GM23248 (cell line): Measurements from ENCODE around the gene TTC16. TPM values are rescaled to one million over a fixed set of nuclear protein-coding genes. Genes with fewer than 3 reads are reported as not detected.

Experiments used
- DNase-seq: peaks from one replicate; pipeline ENCODE4 v3.0.0-alpha.2; 2015
- H2AFZ ChIP-seq: fragments of 200-600 bp; sonication (generic); 2 replicates; pipeline ENCODE4 v1.6.1; 2016; ENCODE audit warnings: antibody characterized with exemption
- H3F3A ChIP-seq: fragments of 200-600 bp; sonication (generic); 2 replicates; pipeline ENCODE4 v1.6.1; 2016; ENCODE audit warnings: mild to moderate bottlenecking, antibody characterized with exemption, mixed run types; ENCODE audit not compliant: insufficient read depth
- H3K27ac ChIP-seq: fragments of 200-600 bp; sonication (generic); 2 replicates; pipeline ENCODE4 v1.5.1; 2016; ENCODE audit warnings: mild to moderate bottlenecking
- H3K27me3 ChIP-seq: fragments of 200-600 bp; sonication (generic); replicated peaks from 2 replicates; pipeline ENCODE4 v1.6.1; 2016; ENCODE audit warnings: mild to moderate bottlenecking; ENCODE audit not compliant: insufficient read depth
- H3K36me3 ChIP-seq: fragments of 200-600 bp; sonication (generic); 2 replicates; pipeline ENCODE4 v1.6.1; 2016; ENCODE audit warnings: low read depth, mild to moderate bottlenecking
- H3K4me1 ChIP-seq: fragments of 200-600 bp; sonication (generic); 2 replicates; pipeline ENCODE4 v1.6.1; 2016; ENCODE audit warnings: mild to moderate bottlenecking; ENCODE audit not compliant: insufficient read depth
- H3K4me2 ChIP-seq: fragments of 200-600 bp; sonication (generic); one replicate; pipeline ENCODE4 v1.6.1; 2016; ENCODE audit warnings: mild to moderate bottlenecking; ENCODE audit not compliant: unreplicated experiment
- H3K4me3 ChIP-seq: fragments of 200-600 bp; sonication (generic); 2 replicates; pipeline ENCODE4 v1.5.1; 2016; ENCODE audit warnings: mild to moderate bottlenecking
- H3K79me2 ChIP-seq: fragments of 200-600 bp; sonication (generic); 2 replicates; pipeline ENCODE4 v1.6.1; 2016; ENCODE audit warnings: mild to moderate bottlenecking; ENCODE audit not compliant: insufficient read depth
- H3K9ac ChIP-seq: fragments of 200-600 bp; sonication (generic); 2 replicates; pipeline ENCODE4 v1.6.1; 2016; ENCODE audit warnings: mild to moderate bottlenecking
- H3K9me2 ChIP-seq: fragments of 200-600 bp; sonication (generic); 2 replicates; pipeline ENCODE4 v1.6.1; 2016; ENCODE audit warnings: mixed run types, mild to moderate bottlenecking, moderate library complexity; ENCODE audit not compliant: insufficient read depth
- H3K9me3 ChIP-seq: fragments of 200-600 bp; sonication (generic); one replicate; pipeline ENCODE4 v1.6.1; 2017; ENCODE audit warnings: low read depth
- H4K20me1 ChIP-seq: fragments of 200-600 bp; sonication (generic); 2 replicates; pipeline ENCODE4 v1.6.0; 2016; ENCODE audit not compliant: insufficient read depth
- EZH2 ChIP-seq: fragments of 200-600 bp; sonication (generic); IDR thresholded peaks from 2 replicates; pipeline ENCODE4 v1.6.1; 2018; ENCODE audit warnings: antibody characterized with exemption, mild to moderate bottlenecking; ENCODE audit not compliant: insufficient read depth, poor library complexity, severe bottlenecking
- EZH2phosphoT487 ChIP-seq: fragments of 200-600 bp; sonication (generic); IDR thresholded peaks from 2 replicates; pipeline ENCODE4 v1.6.1; 2018; ENCODE audit warnings: antibody characterized with exemption, moderate library complexity, mild to moderate bottlenecking, low read depth; ENCODE audit not compliant: insufficient read depth
- WGBS, 2 experiments: methylation state at CpG; one replicate each; pipeline ENCODE4 v1.1.6; 2015 to 2017; ENCODE audit warnings: low lambda C conversion rate in 2 of 2, low coverage in 1 of 2; ENCODE audit errors: missing lambda C conversion rate in 2 of 2; 5-methylcytosine and 5-hydroxymethylcytosine counted together
- in situ Hi-C: fragments of 300-500 bp; cut with MboI; formaldehyde crosslinking; loops from 2 replicates; pipeline ENCODE4 v1.15.0; 2020
- polyA plus RNA-seq: library from polyadenylated mRNA; unstranded; fragments of >200 nt; fragmentation: Nextera tagmentation; extraction: Ambion mirVana; gene quantifications from 2 replicates; pipeline ENCODE4 v1.2.1, GENCODE V29; 2016
- total RNA-seq: library from RNA; depleted of rRNA; stranded (reverse); fragments of >200 nt; shearing (Covaris generic); gene quantifications from 2 replicates; pipeline ENCODE4 v1.2.3, GENCODE V29; 2014

Gene TTC16
- total and polyA plus RNA-seq, 2 experiments from 2014 or later = 0.06 TPM; not detected in 1

- Histone ChIP-seq H3K9me2 (no peaks in the 10 kb centered on the region), H3K4me1 (peaks cover 14% of the 10 kb centered on the region), H3K27ac (peak overlapping the region; percentile 69), H3K9ac (peak overlapping the region; percentile 79), H3K79me2 (no peaks in the 10 kb centered on the region), H3K9me3 (no peaks in the 10 kb centered on the region), H3K4me3 (peak overlapping the region; percentile 49), H3K36me3 (no peaks in the 10 kb centered on the region), H4K20me1 (no peaks in the 10 kb centered on the region), H3K27me3 (no peaks in the 10 kb centered on the region), H2AFZ (peak overlapping the region; percentile 90), H3K4me2 (peak overlapping the region; percentile 67), H3F3A (peaks cover 16% of the 10 kb centered on the region; the same call in 1 of the 2 replicates)
- in situ Hi-C loops = no loop called here
- 10 to 14% methylated on average over 41 of the region's 41 CpGs for WGBS, 2 experiments
- peak; percentile 99 for DNase-seq
- TF ChIP-seq EZH2phosphoT487 = no peak
- TF ChIP-seq EZH2 = no peak
These were observed 16.8 kb upstream of the TTC16 start for GRCh38 chr9:127698985-127699670.

- no peak overlapping the region for H3K4me2 ChIP-seq
- TF ChIP-seq EZH2 (no peak), EZH2phosphoT487 (no peak)
- no peaks in the 10 kb centered on the region for H3K27me3 ChIP-seq
- H3K4me1 ChIP-seq = peaks cover 10% of the 10 kb centered on the region
- in situ Hi-C loops = no loop called here
- no peak overlapping the region for H3K9ac ChIP-seq
- no peak overlapping the region for H3K27ac ChIP-seq
- no peaks in the 10 kb centered on the region for H4K20me1 ChIP-seq
- peaks cover 12% of the 10 kb centered on the region; the same call in 1 of the 2 replicates for H3F3A ChIP-seq
- H3K9me3 ChIP-seq = no peaks in the 10 kb centered on the region
- no peaks in the 10 kb centered on the region for H3K79me2 ChIP-seq
- H3K36me3 ChIP-seq = no peaks in the 10 kb centered on the region
- H3K4me3 ChIP-seq = no peak overlapping the region
- no peaks in the 10 kb centered on the region for H3K9me2 ChIP-seq
- DNase-seq = no peak
- no peak overlapping the region for H2AFZ ChIP-seq
- WGBS, 2 experiments = 94 to 96% methylated on average over 2 of the region's 2 CpGs
These were observed 15.7 kb upstream of the TTC16 start for GRCh38 chr9:127700140-127700539.

GRCh38 chr9:127700594-127701255, 15.2 kb upstream of the TTC16 start:
- Histone ChIP-seq H4K20me1 (no peaks in the 10 kb centered on the region), H3K9me3 (no peaks in the 10 kb centered on the region), H3K27me3 (no peaks in the 10 kb centered on the region), H3K9ac (no peak overlapping the region), H3K4me1 (peaks cover 4% of the 10 kb centered on the region), H3K79me2 (no peaks in the 10 kb centered on the region), H2AFZ (no peak overlapping the region), H3F3A (peaks cover 8% of the 10 kb centered on the region; the same call in 1 of the 2 replicates), H3K9me2 (no peaks in the 10 kb centered on the region), H3K4me2 (no peak overlapping the region), H3K27ac (no peak overlapping the region), H3K36me3 (no peaks in the 10 kb centered on the region), H3K4me3 (no peak overlapping the region)
- in situ Hi-C loops = no loop called here
- DNase-seq = no peak
- no peak for TF ChIP-seq EZH2
- TF ChIP-seq EZH2phosphoT487 = no peak
- WGBS, 2 experiments = 81 to 82% methylated on average over 5 of the region's 5 CpGs

DNA sequence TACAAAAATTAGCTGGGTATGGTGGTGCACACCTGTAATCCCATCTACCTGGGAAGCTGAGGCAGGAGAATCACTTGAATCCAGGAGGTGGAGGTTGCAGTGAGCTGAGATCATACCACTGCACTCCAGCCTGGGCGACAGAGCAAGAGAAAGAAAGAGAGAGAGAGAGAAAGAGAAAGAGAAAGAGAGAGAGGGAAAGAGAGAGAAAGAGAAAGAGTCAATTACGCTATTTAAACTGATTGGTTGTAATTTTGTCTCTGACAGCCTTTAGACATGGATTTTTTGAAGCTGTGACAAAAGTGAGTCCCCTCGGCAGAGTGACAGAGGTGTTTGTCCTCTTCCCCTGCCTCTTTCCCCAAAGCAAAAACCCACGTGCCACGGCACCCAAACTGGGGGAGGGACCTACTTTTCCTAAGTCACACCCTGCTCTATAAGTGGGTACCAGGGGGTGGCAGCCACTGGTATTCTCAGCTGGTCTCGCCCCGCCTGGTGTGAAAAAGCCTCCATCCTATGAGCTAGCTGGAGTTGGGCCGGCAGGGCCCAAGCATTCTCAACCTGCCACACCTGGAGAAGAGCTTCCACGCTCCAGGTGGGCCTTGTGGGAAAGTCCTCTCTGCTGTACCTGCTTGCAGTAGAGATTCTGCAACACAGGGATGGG, 12.5 kb upstream of the TTC16 start:
- Histone ChIP-seq H3K9me2 (no peaks in the 10 kb centered on the region), H3K27ac (no peak overlapping the region), H3K9me3 (no peaks in the 10 kb centered on the region), H3K4me2 (no peak overlapping the region), H2AFZ (no peak overlapping the region), H3K27me3 (no peaks in the 10 kb centered on the region), H3K36me3 (no peaks in the 10 kb centered on the region), H3K4me1 (no peaks in the 10 kb centered on the region), H3F3A (no peaks in the 10 kb centered on the region; the same call in 1 of the 2 replicates), H3K79me2 (no peaks in the 10 kb centered on the region), H3K9ac (no peak overlapping the region), H3K4me3 (no peak overlapping the region), H4K20me1 (no peaks in the 10 kb centered on the region)
- WGBS, 2 experiments = 66 to 69% methylated on average over 9 of the region's 9 CpGs
- TF ChIP-seq EZH2 = no peak
- no peak for TF ChIP-seq EZH2phosphoT487
- in situ Hi-C loops = no loop called here
- DNase-seq = no peak
